ENCODE measurements around the gene KCNG3.

KCNG3 gene

DNA sequence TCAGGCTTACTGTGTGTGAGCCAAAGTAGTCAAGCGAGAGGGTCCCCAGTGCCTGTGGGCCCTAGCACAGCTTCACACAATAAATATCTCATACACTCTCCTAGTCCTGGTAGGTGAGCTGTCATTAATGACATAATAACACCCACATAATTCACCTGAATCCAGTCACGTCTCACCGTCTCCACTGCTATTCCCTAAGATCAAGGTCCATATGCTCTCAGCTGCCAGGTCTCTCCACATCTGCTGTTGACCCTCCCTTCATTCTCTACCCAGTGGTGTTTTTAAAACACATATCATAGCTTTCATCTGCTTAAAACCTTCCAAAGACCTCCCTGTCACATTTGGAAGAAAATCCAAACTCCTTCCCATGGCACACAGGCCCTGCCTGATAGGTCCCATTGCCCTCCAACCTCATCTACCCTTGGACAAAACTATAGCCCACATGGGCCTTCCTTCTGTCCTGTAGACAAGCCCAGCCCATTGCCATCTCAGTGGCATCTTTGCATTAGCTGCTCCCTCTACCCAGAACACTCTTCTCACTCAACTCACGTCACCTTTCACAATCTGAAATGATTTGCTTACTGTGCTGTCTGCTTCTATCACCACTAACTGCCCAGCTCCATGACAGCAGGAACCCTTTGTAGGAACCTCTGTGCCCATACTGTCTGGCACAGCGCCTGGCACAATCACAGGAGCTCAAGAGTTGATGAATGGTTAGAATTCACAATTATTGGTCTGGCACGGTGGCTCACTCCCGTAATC lies 7.5 kb downstream of the KCNG3 start:
- DNase-seq (ENCODE audit: low read depth in 2 of 2, low spot score in 1 of 2), result no peak

GRCh38 chr2:42480402-42480801 lies 13.4 kb downstream of the KCNG3 start:
- DNase-seq (ENCODE audit: low read depth in 2 of 2, low spot score in 1 of 2), result no peak

DNA sequence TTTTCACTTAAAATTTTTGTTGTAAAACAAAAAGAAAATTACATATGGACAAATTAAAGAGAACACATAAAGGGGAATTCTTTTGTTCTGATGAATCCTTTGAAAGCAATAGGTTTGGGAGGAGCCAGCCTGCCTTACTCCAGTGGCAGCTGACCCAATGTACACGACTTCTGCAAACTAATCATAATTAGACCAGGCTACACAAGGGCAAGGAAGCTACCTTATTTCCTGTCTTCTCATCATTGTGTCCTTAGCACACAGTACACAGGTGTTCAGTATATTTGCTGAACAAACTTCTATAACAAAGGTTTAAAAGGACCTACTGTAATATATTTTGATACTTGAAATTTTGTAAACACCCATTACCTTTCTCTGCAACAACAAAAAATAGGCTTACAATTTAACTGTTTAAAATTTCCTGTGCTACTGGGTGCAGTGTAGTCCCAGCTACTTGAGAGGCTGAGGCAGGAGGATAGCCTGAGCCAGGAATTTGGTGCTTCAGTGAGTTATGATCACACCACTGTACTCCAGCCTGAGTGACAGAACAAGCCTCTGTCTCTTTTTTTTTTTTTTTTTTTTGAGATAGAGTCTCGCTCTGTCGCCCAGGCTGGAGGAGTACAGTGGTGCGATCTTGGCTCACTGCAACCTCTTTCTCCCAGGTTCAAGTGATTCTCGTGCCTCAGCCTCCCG lies 18.9 kb downstream of the KCNG3 start:
- no peak for DNase-seq (ENCODE audit: low read depth in 2 of 2, low spot score in 1 of 2)

DNA sequence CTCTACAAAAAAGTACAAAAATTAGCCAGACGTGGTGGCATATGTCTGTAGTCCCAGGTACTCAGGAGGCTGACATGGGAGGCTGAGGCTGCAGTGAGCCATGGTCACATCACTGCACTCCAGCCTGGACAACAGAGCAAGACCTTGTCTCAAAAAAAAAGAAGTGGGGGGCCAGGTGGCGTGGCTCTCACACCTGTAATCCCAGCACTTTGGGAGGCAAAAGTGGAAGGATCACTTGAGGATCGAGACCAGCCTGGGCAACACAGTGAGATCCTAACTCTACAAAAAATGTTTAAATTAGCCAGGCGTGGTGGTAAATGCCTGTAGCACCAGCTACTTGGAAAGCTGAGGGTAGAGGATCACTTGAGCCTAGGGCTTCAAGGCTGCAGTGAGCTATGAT lies 23.1 kb downstream of the KCNG3 start:
- no peak for DNase-seq (ENCODE audit: low read depth in 2 of 2, low spot score in 1 of 2)

DNA sequence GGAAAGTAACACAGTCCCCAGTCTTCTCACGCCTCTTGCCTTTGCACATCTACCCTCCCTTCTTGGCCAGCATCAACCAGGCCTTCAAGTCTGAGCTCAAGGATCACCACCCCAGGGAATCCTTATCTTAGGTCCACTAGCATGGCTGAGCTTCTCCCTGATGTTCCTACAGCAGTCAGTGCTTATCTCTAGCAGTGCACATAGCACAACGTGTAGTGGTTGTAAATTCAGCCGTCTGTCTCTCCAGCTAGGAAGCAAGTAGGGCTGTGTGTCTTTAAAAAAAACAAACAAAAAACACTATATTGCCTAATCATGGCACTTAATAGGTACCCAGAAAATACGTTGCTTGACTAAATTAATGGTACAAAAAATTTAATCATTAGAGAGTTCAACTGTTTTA lies 29.2 kb downstream of the KCNG3 start:
- no peak for DNase-seq (ENCODE audit: low read depth in 2 of 2, low spot score in 1 of 2)

DNA sequence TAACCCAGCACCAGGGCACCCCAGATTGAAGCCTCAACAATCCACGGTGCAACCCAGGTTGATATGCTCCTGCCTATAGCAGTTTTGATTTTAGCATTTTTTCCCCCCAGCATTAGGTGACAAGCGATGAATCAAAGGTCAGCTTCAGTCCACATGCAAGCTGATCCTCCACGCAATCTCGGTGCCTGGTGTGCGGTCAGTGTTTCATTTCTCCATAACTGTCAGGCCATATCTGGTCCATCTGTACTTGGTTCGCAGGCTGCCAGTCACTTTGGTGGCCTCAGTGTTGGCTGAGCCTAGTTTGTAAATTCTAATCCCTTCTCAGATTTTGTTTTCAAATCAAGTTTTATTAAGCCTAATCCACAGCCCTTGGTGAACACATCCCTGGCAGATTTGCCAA lies 30.2 kb downstream of the KCNG3 start:
- DNase-seq (ENCODE audit: low read depth in 2 of 2, low spot score in 1 of 2), result no peak

DNA sequence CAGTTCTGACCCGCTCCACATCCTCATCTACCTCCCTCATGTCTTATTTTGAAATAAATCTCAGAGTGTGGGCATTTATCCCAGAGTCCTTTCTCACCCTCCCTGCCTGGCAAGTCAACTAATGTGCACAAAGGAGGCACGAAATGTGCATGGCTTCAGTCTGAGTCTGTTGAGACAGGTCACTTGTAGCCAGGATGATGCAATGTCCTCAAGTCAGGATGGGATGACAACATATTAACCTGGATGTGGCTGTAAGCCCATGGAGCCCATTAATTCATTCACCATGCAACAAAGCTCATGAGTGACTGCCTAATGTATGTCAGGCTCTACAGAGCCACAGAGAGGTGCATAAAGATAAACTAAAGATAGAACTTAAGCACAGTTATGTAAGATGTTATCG lies 34.5 kb downstream of the KCNG3 start:
- DNase-seq (ENCODE audit: low read depth in 2 of 2, low spot score in 1 of 2), result no peak

DNA sequence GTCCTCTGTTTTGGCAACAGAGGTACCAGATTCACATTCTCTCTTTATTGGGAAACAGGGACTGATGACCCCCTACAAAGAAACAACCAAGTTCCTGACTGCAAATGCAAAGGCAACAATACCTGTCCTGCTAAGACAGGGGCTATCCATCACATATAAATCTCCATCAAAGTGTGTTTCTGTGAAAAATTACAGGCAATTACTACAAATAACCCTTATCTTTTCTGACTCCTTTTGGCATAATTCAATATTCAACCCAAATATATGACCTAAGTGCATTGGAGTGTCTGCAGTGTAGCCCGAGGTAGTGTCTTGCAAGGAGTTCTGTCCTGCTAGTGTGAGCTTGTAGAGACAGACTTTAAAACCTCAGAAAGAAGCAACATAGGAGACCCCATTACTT lies 35.4 kb downstream of the KCNG3 start:
- no peak for DNase-seq (ENCODE audit: low read depth in 2 of 2, low spot score in 1 of 2)

DNA sequence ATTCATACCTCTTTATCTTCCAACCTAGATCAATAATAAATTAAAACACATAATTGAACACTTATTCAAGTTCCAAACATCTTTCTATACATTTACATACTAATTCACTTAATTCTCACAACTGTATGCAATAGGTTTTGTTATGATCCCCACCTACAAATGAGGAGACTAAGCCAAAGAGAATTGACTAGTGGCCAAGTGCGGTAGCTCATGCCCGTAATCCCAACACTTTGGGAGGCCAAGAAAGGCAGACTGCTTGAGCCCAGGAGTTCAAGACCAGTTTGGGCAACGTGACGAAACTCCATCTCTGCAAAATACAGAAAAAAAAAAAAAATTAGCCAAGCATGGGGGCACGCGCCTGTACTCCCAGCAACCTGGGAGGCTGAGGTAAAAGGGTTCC lies 36.8 kb downstream of the KCNG3 start:
- no peak for DNase-seq (ENCODE audit: low read depth in 2 of 2, low spot score in 1 of 2)

DNA sequence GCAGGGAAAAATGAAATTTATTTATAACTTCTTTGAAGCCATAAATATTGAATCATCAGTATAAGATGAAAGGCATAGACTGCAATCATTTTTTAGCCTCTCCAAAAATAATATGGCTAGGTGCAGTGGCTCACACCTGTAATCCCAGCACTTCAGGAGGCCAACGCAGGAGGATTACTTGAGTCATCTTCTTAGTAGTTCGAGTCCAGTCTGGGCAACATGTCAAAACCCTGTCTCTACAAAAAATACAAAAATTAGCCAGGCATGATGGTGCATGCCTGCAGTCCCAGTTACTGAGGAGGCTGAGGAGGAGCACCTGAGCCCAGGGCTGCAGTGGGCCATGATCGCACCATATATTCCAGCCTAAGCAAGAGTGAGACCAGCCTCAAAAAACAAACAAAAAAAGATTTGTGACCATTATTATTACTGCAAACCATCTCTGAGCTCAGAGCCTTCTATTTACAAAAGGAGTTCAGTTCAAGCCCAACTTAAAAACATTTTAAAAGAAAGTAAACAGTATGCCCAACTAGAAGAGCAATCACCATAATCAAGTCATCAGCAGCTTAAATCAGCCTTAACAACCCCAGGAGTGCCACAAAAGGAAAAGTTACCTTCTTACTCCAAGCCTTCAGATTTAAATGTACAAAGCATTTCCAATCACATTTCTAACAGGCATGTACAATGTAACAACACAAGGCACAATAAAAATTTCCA lies 37.5 kb downstream of the KCNG3 start:
- no peak for DNase-seq (ENCODE audit: low read depth in 2 of 2, low spot score in 1 of 2)

GRCh38 chr2:42452545-42452944 lies 41.2 kb downstream of the KCNG3 start:
- no peak for DNase-seq (ENCODE audit: low read depth in 2 of 2, low spot score in 1 of 2)

DNA sequence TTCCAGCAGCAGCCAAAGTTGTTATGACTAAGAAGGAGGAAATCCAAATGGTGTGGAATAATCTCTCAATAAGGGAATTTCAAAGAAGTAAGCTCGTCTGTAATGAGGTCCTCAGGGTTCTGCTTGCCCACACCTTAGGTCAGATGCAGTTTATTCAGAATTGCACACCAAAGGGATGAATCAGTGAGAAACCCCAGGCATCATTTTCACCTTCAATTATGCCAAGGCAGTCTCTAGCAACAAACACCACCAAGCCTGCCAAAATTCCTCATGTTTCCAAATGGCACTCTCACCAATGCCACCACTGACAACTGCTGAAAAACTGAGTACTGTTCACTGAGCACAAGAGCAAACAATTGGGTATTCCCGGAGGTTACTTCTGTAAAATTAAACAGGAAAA lies 43.6 kb downstream of the KCNG3 start:
- no peak for DNase-seq (ENCODE audit: low read depth in 2 of 2, low spot score in 1 of 2)

DNA sequence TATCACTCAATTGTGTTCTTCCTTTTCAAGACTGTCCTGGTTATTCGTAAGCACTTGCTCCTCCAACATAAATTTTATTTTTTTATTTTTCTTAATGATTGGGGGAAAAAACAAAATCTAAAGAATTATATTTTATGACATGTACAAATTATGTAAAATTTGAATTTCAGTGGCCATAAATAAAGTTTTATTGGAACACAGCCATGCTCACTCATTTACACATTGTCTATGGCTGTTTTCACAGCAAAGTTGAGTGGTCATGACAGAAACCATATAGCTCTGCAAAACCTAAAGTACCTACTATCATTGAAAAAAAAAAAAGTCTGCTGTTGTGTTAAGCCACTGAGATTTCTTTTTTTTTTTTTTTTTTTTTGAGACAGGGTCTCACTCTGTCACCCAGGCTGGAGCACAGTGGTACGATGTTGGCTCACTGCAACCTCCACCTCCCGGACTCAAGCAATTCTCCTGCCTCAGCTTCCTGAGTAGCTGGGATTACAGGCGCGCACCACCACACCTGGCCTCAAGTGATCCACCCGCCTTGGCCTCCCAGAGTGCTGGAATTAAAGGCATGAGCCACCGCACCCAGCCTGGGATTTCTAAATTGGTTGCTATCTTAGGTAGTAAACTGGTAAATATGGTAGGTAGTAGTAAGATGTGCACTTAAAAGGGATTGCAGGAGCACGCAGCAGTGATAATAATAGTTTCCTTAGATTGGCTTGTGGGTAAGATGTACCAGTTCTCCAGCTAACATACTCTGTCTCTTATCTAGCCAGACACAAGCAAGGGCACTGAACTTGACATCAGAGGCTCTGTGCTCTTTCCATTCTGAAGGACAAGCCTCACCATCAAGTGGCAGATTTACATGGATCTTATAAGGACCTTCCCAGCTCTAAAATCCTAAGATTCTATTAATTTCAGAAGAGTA lies 44.4 kb downstream of the KCNG3 start:
- DNase-seq (ENCODE audit: low read depth in 2 of 2, low spot score in 1 of 2), result no peak

- no peak for DNase-seq (ENCODE audit: low read depth in 2 of 2, low spot score in 1 of 2)
Measured at GRCh38 chr2:42448163-42448562, 45.6 kb downstream of the KCNG3 start.

- no peak for DNase-seq (ENCODE audit: low read depth in 2 of 2, low spot score in 1 of 2)
Measured at GRCh38 chr2:42446503-42447271, 47.1 kb downstream of the KCNG3 start.

DNA sequence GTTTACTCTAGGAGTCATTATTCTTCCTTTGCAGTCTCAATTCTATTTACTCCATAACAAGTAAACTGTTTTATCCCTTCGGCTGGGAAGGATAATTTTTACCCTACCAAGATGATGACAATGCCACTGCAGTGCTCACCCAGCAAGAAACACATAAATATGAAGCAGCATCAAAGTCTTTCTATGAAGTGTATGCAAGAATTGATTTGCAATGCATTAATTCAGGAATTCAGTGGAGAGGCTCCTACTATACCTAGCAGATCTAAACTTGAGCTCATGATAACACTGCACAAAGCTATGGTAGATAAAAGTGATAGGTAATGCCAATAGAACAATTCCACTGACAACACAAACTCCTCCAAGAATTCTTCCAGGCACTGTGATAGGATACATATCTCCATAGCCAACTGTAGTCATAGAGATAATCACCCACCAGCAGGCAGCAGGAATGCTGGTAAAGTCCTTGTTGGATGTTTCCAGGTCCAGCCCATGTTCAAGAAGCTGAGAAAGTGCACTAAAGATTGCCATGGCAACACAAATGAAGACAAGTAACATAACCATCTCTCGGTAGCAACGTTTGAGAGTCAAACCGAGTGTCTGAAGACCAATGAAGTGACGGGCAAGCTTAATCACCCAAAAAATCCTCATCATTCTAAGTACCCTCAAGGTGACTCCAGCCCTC lies 49.9 kb downstream of the KCNG3 start:
- DNase-seq (ENCODE audit: low read depth in 2 of 2, low spot score in 1 of 2), result no peak

GRCh38 chr2:42442774-42443173 lies 51.0 kb downstream of the KCNG3 start:
- DNase-seq (ENCODE audit: low read depth in 2 of 2, low spot score in 1 of 2), result no peak

DNA sequence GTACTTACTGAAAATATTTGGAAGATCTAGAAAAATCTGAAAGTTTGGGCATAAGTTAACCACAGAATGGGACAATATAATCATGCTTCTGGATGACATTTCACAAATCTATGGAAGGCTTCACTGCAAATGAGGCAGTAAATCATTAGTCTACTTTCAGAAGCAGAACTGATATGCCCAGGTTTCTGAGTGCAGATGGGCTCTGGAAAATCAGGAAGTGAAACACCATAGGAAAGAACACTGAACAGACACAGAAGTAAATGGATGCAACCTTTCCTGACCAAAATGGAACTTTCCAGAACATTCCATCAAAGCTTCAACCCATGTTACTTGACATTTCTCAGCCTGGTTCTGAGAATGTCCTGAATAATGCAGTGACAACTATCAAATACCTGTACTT lies 55.1 kb downstream of the KCNG3 start:
- DNase-seq (ENCODE audit: low read depth in 2 of 2, low spot score in 1 of 2), result no peak

DNA sequence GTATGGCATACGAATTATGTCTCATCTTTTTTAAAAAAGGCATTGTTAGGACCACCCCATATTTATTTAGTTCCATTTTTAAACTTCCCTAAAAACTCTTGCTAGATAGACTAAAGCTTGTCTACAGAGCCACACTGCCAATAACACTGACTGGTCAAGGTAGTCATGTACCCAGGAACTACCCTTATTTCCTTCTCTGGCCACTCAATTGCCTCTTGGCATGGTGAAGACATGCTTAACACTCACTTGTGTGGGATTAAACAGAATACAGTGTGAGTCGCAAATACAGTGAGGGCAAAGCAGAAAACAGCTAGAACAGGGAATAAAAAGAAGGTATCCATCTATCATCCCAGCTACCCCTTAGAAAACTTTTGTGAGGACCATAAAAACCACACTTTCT lies 57.4 kb downstream of the KCNG3 start:
- DNase-seq (ENCODE audit: low read depth in 2 of 2, low spot score in 1 of 2), result no peak

DNA sequence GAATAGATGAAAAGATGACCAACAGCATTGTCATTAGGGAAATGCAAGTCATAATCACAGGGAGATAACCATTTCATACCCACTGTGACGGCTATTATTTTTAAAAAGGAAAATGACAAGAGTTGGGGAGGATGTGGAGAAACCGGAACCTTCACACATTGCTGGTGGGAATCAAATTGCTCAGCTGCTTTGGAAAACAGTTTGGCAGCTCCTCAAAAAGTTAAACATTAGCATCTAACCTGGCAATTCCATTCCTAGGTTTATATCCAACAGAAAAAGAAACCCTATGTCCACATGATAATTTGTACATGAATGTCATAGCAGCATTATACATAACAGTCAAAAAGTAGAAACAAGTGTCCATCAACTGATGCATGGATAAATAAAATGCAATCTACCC lies 58.2 kb downstream of the KCNG3 start:
- no peak for DNase-seq (ENCODE audit: low read depth in 2 of 2, low spot score in 1 of 2)
